BJ (cell line): ENCODE data around the gene FSIP2. TPM values are rescaled to one million over a fixed set of nuclear protein-coding genes. Genes with fewer than 3 reads are reported as not detected.
"Not testable (repeated sequence)": the region's sequence is repeated elsewhere in the genome, so short reads cannot be mapped to it uniquely, and the experiment has no call there.

Experiments
- CTCF ChIA-PET: fragments of 350-600 bp; formaldehyde crosslinking; extraction: SDS; loops from one replicate; lab custom pipeline; 2021; ENCODE audit warnings: antibody characterized with exemption, inconsistent platforms; lab: Yijun Ruan, JAX
- POLR2A ChIA-PET: fragments of 300-600 bp; sonication (Branson Sonifier 250); formaldehyde crosslinking; extraction: SDS; loops from one replicate; lab custom pipeline; 2021; ENCODE audit warnings: antibody characterized with exemption; lab: Charles Lee
- DNase-seq: peaks from one replicate; pipeline ENCODE4 v3.0.0-alpha.2; 2011; ENCODE audit warnings: low read depth
- H3K27me3 ChIP-seq: 2 replicates; pipeline ENCODE4 v1.6.0; 2011; ENCODE audit warnings: low read length; ENCODE audit not compliant: control insufficient read depth, insufficient read depth
- H3K36me3 ChIP-seq: 2 replicates; pipeline ENCODE4 v1.5.1; 2011; ENCODE audit warnings: low read length; ENCODE audit not compliant: control insufficient read depth, insufficient read depth
- H3K4me3 ChIP-seq: 2 replicates; pipeline ENCODE4 v1.5.1; 2011; ENCODE audit warnings: low read depth, mild to moderate bottlenecking, control low read depth, low read length
- CTCF ChIP-seq: IDR thresholded peaks from 2 replicates; pipeline ENCODE4 v1.5.1; 2011; ENCODE audit warnings: low read depth, mild to moderate bottlenecking, control low read depth, inconsistent platforms, low read length, moderate library complexity; ENCODE audit not compliant: insufficient read depth
- polyA plus RNA-seq: library from polyadenylated mRNA; depleted of rRNA; stranded (reverse); fragments of >200 nt; gene quantifications from 2 replicates; pipeline ENCODE4 v1.2.3, GENCODE V29; 2011

The FSIP2 gene
- polyA plus RNA-seq, 1 experiment, result 0.17 TPM

- Histone ChIP-seq H3K4me3 (no peak overlapping the region), H3K27me3 (no peaks in the 10 kb centered on the region), H3K36me3 (no peaks in the 10 kb centered on the region)
- CTCF ChIA-PET, result no interaction called here
- DNase-seq, result no peak
- POLR2A ChIA-PET, result no interaction called here
- no peak for TF ChIP-seq CTCF
Observed at GRCh38 chr2:185857691-185858090, 119.1 kb downstream of the FSIP2 start.

- Histone ChIP-seq H3K36me3 (no peaks in the 10 kb centered on the region), H3K4me3 (no peak overlapping the region), H3K27me3 (no peaks in the 10 kb centered on the region)
- POLR2A ChIA-PET, result no interaction called here
- TF ChIP-seq CTCF, result no peak
- no peak for DNase-seq
- CTCF ChIA-PET, result no interaction called here
Observed at GRCh38 chr2:185859506-185859905, 120.9 kb downstream of the FSIP2 start.

DNA sequence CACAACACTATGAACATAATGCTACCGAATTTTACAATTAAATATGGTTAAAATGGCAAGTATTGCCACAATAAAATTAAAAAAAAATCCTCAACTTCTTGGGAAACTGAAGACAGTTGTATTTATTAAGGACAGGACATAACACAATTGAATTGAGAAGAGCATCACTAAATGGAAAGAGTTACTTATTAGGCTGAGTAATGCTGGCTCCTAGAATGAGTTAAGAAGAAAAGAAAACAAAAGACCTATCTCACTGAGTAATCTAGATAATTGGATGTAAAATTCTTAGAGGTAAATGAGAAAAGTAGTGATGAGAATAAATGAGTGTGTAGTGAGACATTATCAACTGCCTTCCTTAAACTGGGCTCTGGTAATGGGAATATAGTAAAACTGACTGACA is 121.7 kb downstream of the FSIP2 start:
- H3K4me3 ChIP-seq, result no peak overlapping the region
- no peaks in the 10 kb centered on the region for H3K36me3 ChIP-seq
- H3K27me3 ChIP-seq, result no peaks in the 10 kb centered on the region
- POLR2A ChIA-PET, result no interaction called here
- CTCF ChIA-PET, result no interaction called here
- no peak for TF ChIP-seq CTCF
- DNase-seq, result no peak

GRCh38 chr2:185862657-185863398 is 124.2 kb downstream of the FSIP2 start:
- H3K27me3 ChIP-seq, result no peaks in the 10 kb centered on the region
- no peaks in the 10 kb centered on the region for H3K36me3 ChIP-seq
- DNase-seq, result no peak
- no peak for TF ChIP-seq CTCF
- no peak overlapping the region for H3K4me3 ChIP-seq
- CTCF ChIA-PET, result no interaction called here
- POLR2A ChIA-PET, result no interaction called here

GRCh38 chr2:185864468-185865260 is 126.1 kb downstream of the FSIP2 start:
- POLR2A ChIA-PET, H3K4me3 ChIP-seq, DNase-seq, CTCF ChIA-PET, H3K36me3 ChIP-seq, H3K27me3 ChIP-seq: not testable (repeated sequence)
